IMR-90 (cell line): ENCODE results near the gene SPEG. TPM values are rescaled to one million over a fixed set of nuclear protein-coding genes. Genes with fewer than 3 reads are reported as not detected.

Experiments used
- ATAC-seq: fragments of 200-7000 bp; cut with Tn5 transposase; 2 replicates; pipeline ENCODE4 v1.9.1; 2020; ENCODE audit warnings: low read depth, mild to moderate bottlenecking, moderate library complexity
- BruUV-seq: library from RNA; stranded (reverse); fragments of 400-500 nt; replicated peaks from 2 replicates; lab custom pipeline; 2021; lab: Mats Ljungman, UMichigan
- CTCF ChIA-PET: fragments of 300-600 bp; formaldehyde crosslinking; extraction: SDS; loops from one replicate; lab custom pipeline; 2021; ENCODE audit warnings: antibody characterized with exemption; lab: Yijun Ruan, JAX
- POLR2A ChIA-PET: fragments of 300-600 bp; sonication (Branson Sonifier 250); formaldehyde crosslinking; loops from one replicate; lab custom pipeline; 2022; ENCODE audit warnings: antibody characterized with exemption; ENCODE audit not compliant: unreplicated experiment; lab: Charles Lee
- DNase-seq: peaks from one replicate; pipeline ENCODE4 v3.0.0; 2013
- H2AFZ ChIP-seq: replicated peaks from 2 replicates; pipeline ENCODE3; 2013; ENCODE audit warnings: low read length, mild to moderate bottlenecking; ENCODE audit not compliant: poor library complexity
- H2AK5ac ChIP-seq: 2 replicates; pipeline ENCODE4 v1.6.1; 2013; ENCODE audit warnings: low read depth, low read length, inconsistent platforms
- H2AK9ac ChIP-seq: replicated peaks from 2 replicates; pipeline ENCODE3; 2013; ENCODE audit warnings: mild to moderate bottlenecking, low read depth, low read length, moderate library complexity; ENCODE audit not compliant: poor library complexity
- H2BK120ac ChIP-seq: 2 replicates; pipeline ENCODE4 v1.6.1; 2013; ENCODE audit warnings: low read depth, low read length, inconsistent platforms
- H2BK15ac ChIP-seq: 3 replicates; pipeline ENCODE4 v1.6.1; 2013; ENCODE audit warnings: low read depth, low read length, inconsistent platforms
- H2BK20ac ChIP-seq: 2 replicates; pipeline ENCODE4 v1.6.1; 2013; ENCODE audit warnings: low read depth, mild to moderate bottlenecking, inconsistent platforms, low read length, moderate library complexity
- H2BK5ac ChIP-seq: 2 replicates; pipeline ENCODE4 v1.6.1; 2013; ENCODE audit warnings: mild to moderate bottlenecking, low read depth, low read length, inconsistent platforms; ENCODE audit not compliant: poor library complexity, severe bottlenecking
- H3K14ac ChIP-seq: replicated peaks from 2 replicates; pipeline ENCODE4 v1.6.1; 2013; ENCODE audit warnings: low read depth, low read length, inconsistent platforms
- H3K18ac ChIP-seq: 2 replicates; pipeline ENCODE4 v1.6.1; 2013; ENCODE audit warnings: low read depth, low read length, control low read depth
- H3K23ac ChIP-seq: 2 replicates; pipeline ENCODE4 v1.6.1; 2013; ENCODE audit warnings: low read depth, low read length, inconsistent platforms
- H3K27ac ChIP-seq: 2 replicates; pipeline ENCODE4 v1.5.1; 2013; ENCODE audit warnings: mild to moderate bottlenecking, control low read depth, low read length; ENCODE audit not compliant: insufficient read depth
- H3K27me3 ChIP-seq: 2 replicates; pipeline ENCODE4 v1.6.1; 2013; ENCODE audit warnings: low read length; ENCODE audit not compliant: control insufficient read depth, insufficient read depth
- H3K36me3 ChIP-seq: 2 replicates; pipeline ENCODE4 v1.6.1; 2013; ENCODE audit warnings: low read length, mixed read lengths; ENCODE audit not compliant: control insufficient read depth, insufficient read depth
- H3K4ac ChIP-seq: 2 replicates; pipeline ENCODE4 v1.6.1; 2013; ENCODE audit warnings: low read depth, low read length, inconsistent platforms
- H3K4me1 ChIP-seq: 2 replicates; pipeline ENCODE4 v1.6.1; 2013; ENCODE audit warnings: low read length, mixed read lengths; ENCODE audit not compliant: control insufficient read depth, insufficient read depth
- H3K4me2 ChIP-seq: 2 replicates; pipeline ENCODE4 v1.6.1; 2013; ENCODE audit warnings: low read depth, mild to moderate bottlenecking, control low read depth, low read length, moderate library complexity
- H3K4me3 ChIP-seq: 2 replicates; pipeline ENCODE4 v1.5.1; 2013; ENCODE audit warnings: low read depth, mild to moderate bottlenecking, control low read depth, low read length, moderate library complexity; ENCODE audit not compliant: insufficient read depth
- H3K56ac ChIP-seq: 2 replicates; pipeline ENCODE4 v1.6.1; 2013; ENCODE audit warnings: low read length, inconsistent platforms; ENCODE audit not compliant: insufficient read depth; ENCODE audit errors: extremely low read depth
- H3K79me1 ChIP-seq, 2 experiments: 2 replicates each; pipeline ENCODE4 v1.6.1; 2013; ENCODE audit warnings: low read length in 2 of 2, inconsistent platforms in 1 of 2, low read depth in 1 of 2
- H3K9ac ChIP-seq: 2 replicates; pipeline ENCODE4 v1.6.1; 2013; ENCODE audit warnings: low read depth, low read length, control low read depth
- H3K9me1 ChIP-seq: 2 replicates; pipeline ENCODE4 v1.6.1; 2013; ENCODE audit warnings: low read length, inconsistent platforms; ENCODE audit not compliant: insufficient read depth
- H3K9me3 ChIP-seq: 2 replicates; pipeline ENCODE4 v1.6.1; 2013; ENCODE audit warnings: low read length; ENCODE audit not compliant: control insufficient read depth, insufficient read depth
- H4K20me1 ChIP-seq: 2 replicates; pipeline ENCODE4 v1.6.1; 2013; ENCODE audit warnings: low read length, inconsistent platforms; ENCODE audit not compliant: insufficient read depth
- H4K5ac ChIP-seq: 2 replicates; pipeline ENCODE4 v1.6.1; 2013; ENCODE audit warnings: mild to moderate bottlenecking, low read depth, low read length, control low read depth
- H4K8ac ChIP-seq, 2 experiments: 2 replicates each; pipeline ENCODE4 v1.6.1; 2013; ENCODE audit warnings: low read depth in 2 of 2, low read length in 2 of 2, control low read depth in 1 of 2, inconsistent platforms in 1 of 2
- H4K91ac ChIP-seq: 2 replicates; pipeline ENCODE4 v1.6.1; 2013; ENCODE audit warnings: low read depth, low read length, inconsistent platforms; ENCODE audit not compliant: insufficient read depth
- CEBPB ChIP-seq: IDR thresholded peaks from 2 replicates; pipeline ENCODE4 v1.6.1; 2012; ENCODE audit warnings: low read depth, low read length, improper control_type of control experiment
- CHD1 ChIP-seq: IDR thresholded peaks from 2 replicates; pipeline ENCODE4 v1.6.1; 2012; ENCODE audit warnings: low read depth, low read length, improper control_type of control experiment
- CTCF ChIP-seq: conservative IDR thresholded peaks from 2 replicates; pipeline ENCODE4 v1.5.1; 2012; ENCODE audit warnings: mild to moderate bottlenecking, low read depth, low read length, improper control_type of control experiment
- ELK1 ChIP-seq: fragments of 150-350 bp; IDR thresholded peaks from 2 replicates; pipeline ENCODE4 v1.6.1; 2016; ENCODE audit warnings: low read depth, mild to moderate bottlenecking, low read length, moderate library complexity, borderline replicate concordance
- FOS ChIP-seq: fragments of 150-350 bp; IDR thresholded peaks from 2 replicates; pipeline ENCODE4 v1.6.1; 2016; ENCODE audit warnings: low read depth, low read length
- MAFK ChIP-seq: IDR thresholded peaks from 2 replicates; pipeline ENCODE4 v1.6.1; 2012; ENCODE audit warnings: low read depth, low read length, improper control_type of control experiment
- MAZ ChIP-seq: IDR thresholded peaks from 2 replicates; pipeline ENCODE4 v1.6.1; 2012; ENCODE audit warnings: low read depth, mild to moderate bottlenecking, low read length, improper control_type of control experiment, moderate library complexity, borderline replicate concordance
- NFE2L2 ChIP-seq: fragments of 150-350 bp; IDR thresholded peaks from 2 replicates; pipeline ENCODE4 v1.6.1; 2016; ENCODE audit warnings: low read depth, mild to moderate bottlenecking, low read length
- POLR2A ChIP-seq: IDR thresholded peaks from 2 replicates; pipeline ENCODE4 v1.6.1; 2012; ENCODE audit warnings: mild to moderate bottlenecking, low read depth, low read length
- RAD21 ChIP-seq: IDR thresholded peaks from 2 replicates; pipeline ENCODE4 v1.6.1; 2012; ENCODE audit warnings: low read length, improper control_type of control experiment
- RFX5 ChIP-seq: IDR thresholded peaks from 2 replicates; pipeline ENCODE4 v1.8.0; 2012; ENCODE audit warnings: low read depth, mild to moderate bottlenecking, low read length, moderate library complexity
- SMC3 ChIP-seq: fragments of 150-350 bp; IDR thresholded peaks from 2 replicates; pipeline ENCODE4 v1.6.1; 2016; ENCODE audit warnings: low read depth, mild to moderate bottlenecking, antibody characterized with exemption, low read length, moderate library complexity
- USF2 ChIP-seq: fragments of 150-350 bp; IDR thresholded peaks from 2 replicates; pipeline ENCODE4 v1.6.1; 2017; ENCODE audit warnings: mild to moderate bottlenecking, antibody characterized with exemption, low read length, low read depth
- WGBS, 2 experiments: methylation state at CpG; one replicate each; pipeline versions ENCODE4 v1.1.5 to v1.1.7; 2013; ENCODE audit warnings: missing lambda C conversion rate in 2 of 2; ENCODE audit not compliant: insufficient read length in 1 of 2; ENCODE audit errors: extremely low coverage in 2 of 2; 5-methylcytosine and 5-hydroxymethylcytosine counted together
- dilution Hi-C: fragments of 300-500 bp; cut with HindIII; formaldehyde crosslinking; loops from one replicate; pipeline ENCODE4 v1.14.3; 2018; ENCODE audit warnings: low sequenced_read_pairs; ENCODE audit not compliant: unreplicated experiment
- in situ Hi-C: fragments of 300-500 bp; cut with MboI; formaldehyde crosslinking; loops from 3 replicates; pipeline ENCODE4 v1.14.3; 2019; ENCODE audit warnings: low sequenced_read_pairs, inconsistent platforms, mixed read lengths
- intact Hi-C: fragments of 100-400 bp; cut with micrococcal nuclease; formaldehyde crosslinking; loops from 2 replicates; pipeline ENCODE4 v1.10.0; 2022
- polyA plus RNA-seq, 3 experiments: library from polyadenylated mRNA; depleted of rRNA; stranded (reverse); fragments of >200 nt; gene quantifications; 2 replicates each; pipeline ENCODE4 v1.2.3, GENCODE V29; 2012; ENCODE audit warnings: low replicate concordance in 1 of 3
- total RNA-seq: library from RNA; depleted of rRNA; stranded (reverse); fragments of >200 nt; gene quantifications from 2 replicates; pipeline ENCODE4 v1.2.3, GENCODE V29; 2012

Gene SPEG
- total and polyA plus RNA-seq, 2 of the 4 experiments (the other 2 are of a cell fraction): 6.8 to 81.6 TPM

GRCh38 chr2:219442256-219443015 is 7.8 kb downstream of the SPEG start:
- in situ Hi-C loops (no loop called here), dilution Hi-C loops (no loop called here), intact Hi-C loops (no loop called here)
- peak overlapping the region; percentile 81 for H3K27ac ChIP-seq
- H4K91ac ChIP-seq: peak overlapping the region; percentile 55
- peak overlapping the region; percentile 65 for H2BK5ac ChIP-seq
- H3K4me1 ChIP-seq: peaks cover 29% of the 10 kb centered on the region
- no TSS peak for BruUV-seq
- CTCF ChIA-PET: interaction anchor here (0.6 kb wide), 1 partner anchor 265 kb away, joined by 4 read pairs; no protein-coding TSS in a partner anchor
- peak overlapping the region; percentile 73 for H3K4me2 ChIP-seq
- peak overlapping the region; percentile 63 to 69 for H4K8ac ChIP-seq
- DNase-seq: no peak
- H4K5ac ChIP-seq: peak overlapping the region; percentile 52; the same call in 1 of the 2 replicates
- H3K79me1 ChIP-seq: peaks cover 18 to 34% of the 10 kb centered on the region in 2 experiments
- POLR2A ChIA-PET: interaction anchor here (1.5 kb wide), 1 partner anchor 11 kb away, joined by 6 read pairs; no protein-coding TSS in a partner anchor
- H2AFZ ChIP-seq: peak overlapping the region; percentile 76
- no peaks in the 10 kb centered on the region for H3K9me3 ChIP-seq
- H3K9me1 ChIP-seq: peaks cover 15% of the 10 kb centered on the region
- 4% methylated on average over 5 of the region's 35 CpGs; no CpG with 5 or more reads in 1 of the 2 experiments for WGBS, 2 experiments
- peak overlapping the region; percentile 75; the same call in 1 of the 2 replicates for H3K18ac ChIP-seq
- 0 out of 3 replicates have a peak overlapping the region, but pooled peaks have one; percentile 57 for H2BK15ac ChIP-seq
- H3K4me3 ChIP-seq: peak overlapping the region; percentile 91
- H2BK120ac ChIP-seq: peak overlapping the region; percentile 27
- H2AK5ac ChIP-seq: peak overlapping the region; percentile 85
- ATAC-seq: peak; percentile 8; the same call in 1 of the 2 replicates
- H3K23ac ChIP-seq: peak overlapping the region; percentile 87
- no peaks in the 10 kb centered on the region; the same call in 1 of the 2 replicates for H3K27me3 ChIP-seq
- H2AK9ac ChIP-seq: peak overlapping the region; percentile 93
- H3K14ac ChIP-seq: peak overlapping the region; percentile 93
- H2BK20ac ChIP-seq: peak overlapping the region; percentile 34; the same call in 1 of the 2 replicates
- peak overlapping the region; percentile 1; the same call in 1 of the 2 replicates for H3K56ac ChIP-seq
- H3K9ac ChIP-seq: peak overlapping the region; percentile 88
- no peaks in the 10 kb centered on the region; the same call in 1 of the 2 replicates for H4K20me1 ChIP-seq
- peaks cover 17% of the 10 kb centered on the region; the same call in 1 of the 2 replicates for H3K36me3 ChIP-seq
- peak overlapping the region; percentile 86 for H3K4ac ChIP-seq
- TF ChIP-seq RAD21 (no peak), MAFK (no peak), MAZ (no peak), CTCF (no peak), CHD1 (no peak), CEBPB (no peak), POLR2A (no peak), ELK1 (no peak), USF2 (no peak), FOS (no peak), RFX5 (no peak), SMC3 (no peak), NFE2L2 (no peak)
